IPS-NIHi7 (cell line): Measurements from ENCODE around the gene SLC25A11.
"Not testable (repeated sequence)": the region's sequence is repeated elsewhere in the genome, so short reads cannot be mapped to it uniquely, and the experiment has no call there.

Experiments
- DNase-seq: peaks from one replicate; pipeline ENCODE4 v3.0.0; 2012; ENCODE audit warnings: mixed read lengths; ENCODE audit errors: extremely low spot score

Gene SLC25A11

DNA sequence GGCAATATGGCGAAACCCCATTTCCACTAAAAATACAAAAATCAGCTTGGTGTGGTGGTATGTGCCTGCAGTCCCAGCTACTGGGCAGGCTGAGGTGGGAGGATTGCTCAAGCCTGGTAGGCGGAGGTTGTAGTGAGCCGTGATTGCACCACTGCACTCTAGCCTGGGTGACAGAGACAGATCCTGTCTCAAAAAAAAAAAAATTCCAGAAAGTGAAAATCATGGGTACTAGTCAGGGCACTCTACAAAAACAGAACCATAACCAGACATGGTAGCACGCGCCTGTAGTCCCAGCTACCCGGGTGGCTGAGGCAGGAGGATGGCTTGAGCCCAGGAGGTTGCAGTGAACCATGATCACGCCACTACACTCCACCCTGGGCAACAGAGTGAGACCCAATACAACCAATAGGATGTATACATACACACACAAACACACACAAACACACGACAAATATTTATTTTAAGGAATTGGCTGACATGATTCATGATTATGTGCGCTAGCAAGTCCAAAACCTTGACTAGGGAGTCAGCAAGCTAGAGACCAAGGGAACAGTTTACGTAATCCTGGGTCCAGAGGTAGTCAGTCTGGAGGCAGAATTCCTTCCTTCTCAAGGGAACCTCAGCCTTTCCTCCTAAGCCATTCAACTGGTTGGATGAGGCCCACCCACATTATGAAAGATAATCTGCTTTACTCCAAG, 19.3 kb downstream of the SLC25A11 start:
- no peak for DNase-seq

DNA sequence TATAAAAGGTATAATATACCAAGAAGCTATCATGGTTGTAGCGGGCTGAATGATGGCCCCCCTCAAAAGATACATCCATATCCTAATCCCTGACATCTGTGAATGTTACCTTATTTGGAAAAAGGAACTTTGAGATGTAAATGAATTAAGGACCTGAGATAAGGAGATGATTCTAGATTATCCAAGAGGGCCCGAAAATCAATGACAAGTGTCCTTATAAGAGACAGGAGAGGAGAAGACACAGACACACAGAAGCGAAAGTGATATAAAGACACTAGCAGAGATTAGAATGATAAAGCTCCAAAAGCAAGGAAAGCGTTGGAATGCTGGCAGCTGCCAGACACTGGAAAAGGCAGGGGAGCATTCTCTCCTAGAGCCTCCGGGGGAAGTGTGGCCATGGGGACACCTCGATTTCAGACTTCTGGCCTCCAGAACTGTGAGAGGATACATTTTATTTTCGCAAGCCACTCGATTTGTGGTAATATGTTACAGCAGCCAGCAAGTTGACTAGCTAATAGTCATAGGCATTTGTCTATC, 20.3 kb downstream of the SLC25A11 start:
- no peak for DNase-seq

DNA sequence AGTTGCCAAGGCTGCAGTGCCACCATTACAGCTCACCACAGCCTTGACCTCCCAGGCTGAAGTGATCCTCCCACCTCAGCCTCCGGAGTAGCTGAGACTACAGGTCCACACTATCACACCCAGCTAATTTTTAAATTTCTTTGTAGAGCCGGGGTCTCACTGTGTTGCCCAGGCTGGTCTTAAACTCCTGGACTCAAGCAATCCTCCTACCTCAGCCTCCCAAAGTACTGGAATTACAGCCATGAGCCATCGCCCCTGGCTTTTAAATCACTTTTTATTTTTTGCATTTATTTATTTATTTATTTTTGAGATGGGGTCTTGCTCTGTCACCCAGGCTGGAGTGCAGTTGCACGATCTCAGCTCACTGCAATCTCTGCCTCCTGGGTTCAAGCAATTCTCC, 25.3 kb downstream of the SLC25A11 start:
- DNase-seq, result not testable (repeated sequence)

DNA sequence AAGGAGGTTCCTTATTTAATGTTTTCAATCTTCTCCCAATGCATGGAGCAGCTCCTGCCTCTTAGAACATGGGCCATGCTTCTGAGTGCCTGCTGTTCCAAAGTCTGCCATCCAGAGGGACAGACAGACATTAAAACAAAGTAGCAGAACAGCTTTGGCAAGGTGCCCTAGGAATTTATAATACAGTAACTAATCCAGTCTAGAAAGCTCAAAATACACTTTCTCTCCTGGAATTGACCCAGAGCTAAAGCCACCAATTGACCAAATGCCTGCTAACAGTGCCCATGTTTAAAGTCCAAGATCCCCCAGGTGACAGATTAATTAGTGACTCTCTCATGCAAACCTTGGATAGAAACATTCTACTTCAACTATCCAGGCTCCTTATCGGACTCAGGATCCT, 25.9 kb downstream of the SLC25A11 start:
- no peak for DNase-seq

DNA sequence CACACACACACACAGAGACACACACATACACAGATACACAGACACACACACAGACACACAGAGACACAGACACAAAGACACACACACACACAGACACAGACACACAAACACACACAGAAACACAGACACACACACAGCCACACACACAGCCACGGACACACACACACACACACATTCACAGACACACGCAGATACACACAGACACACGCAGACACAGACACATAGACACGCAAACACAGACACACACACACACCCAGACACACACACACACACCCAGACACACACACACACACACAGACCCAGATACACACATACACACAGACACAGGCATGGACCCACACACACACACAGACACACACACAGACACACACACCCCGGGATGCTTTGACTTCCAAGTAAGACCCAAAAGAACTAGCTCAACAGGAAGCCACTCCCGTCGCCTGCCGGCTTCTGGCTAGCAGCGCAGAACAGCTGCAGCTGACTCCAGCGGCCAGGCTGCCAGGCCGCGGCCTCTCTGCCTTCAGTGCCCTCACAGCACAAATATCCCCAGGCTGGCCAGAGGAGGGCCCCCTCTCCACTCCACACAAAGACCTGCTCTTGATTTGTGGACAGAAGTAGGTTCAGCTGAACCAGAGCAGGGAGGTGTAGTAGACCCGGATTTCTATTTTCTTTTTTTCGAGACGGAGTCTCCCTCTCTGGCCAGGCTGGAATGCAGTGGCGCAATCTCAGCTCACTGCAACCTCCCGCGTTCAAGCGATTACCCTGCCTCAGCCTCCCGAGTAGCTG, 30.9 kb downstream of the SLC25A11 start:
- peak; percentile 92 for DNase-seq

DNA sequence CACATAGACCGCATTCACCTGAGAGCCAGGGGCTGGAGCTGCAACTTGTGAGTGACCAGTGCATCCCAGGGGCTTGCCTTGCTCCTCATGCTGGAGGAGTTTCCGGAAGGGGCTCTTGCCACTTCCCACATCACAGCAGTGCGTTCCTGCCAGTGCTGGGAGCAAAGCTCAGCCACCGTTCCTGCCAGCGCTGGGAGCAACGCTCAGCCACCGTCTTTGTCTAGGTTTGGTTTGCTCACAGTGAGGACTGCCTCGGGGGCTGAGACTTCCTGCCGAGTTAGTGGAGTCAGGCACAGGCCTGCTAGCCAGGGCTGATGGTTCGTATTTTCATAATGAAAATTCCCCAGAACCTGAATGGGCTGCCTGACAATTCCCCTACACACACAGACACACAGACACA, 31.5 kb downstream of the SLC25A11 start:
- peak; percentile 25 for DNase-seq

DNA sequence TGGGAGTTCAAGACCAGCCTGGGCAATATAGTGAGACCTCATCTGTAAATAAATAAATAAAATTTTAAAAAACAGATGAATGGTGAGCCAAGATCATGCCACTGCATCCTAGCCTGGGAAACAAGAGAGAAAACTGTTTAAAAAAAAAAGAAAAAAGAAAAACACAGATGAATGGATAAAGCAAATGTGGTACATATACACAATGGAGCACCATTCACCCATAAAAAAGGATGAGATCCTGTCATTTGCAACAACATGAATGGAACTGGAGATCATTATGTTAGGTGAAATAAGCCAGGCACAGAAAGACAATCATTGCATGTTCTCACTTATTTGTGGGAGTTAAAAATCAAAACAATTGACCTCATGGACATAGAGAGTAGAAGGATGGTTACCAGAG, 33.2 kb downstream of the SLC25A11 start:
- DNase-seq, result not testable (repeated sequence)

DNA sequence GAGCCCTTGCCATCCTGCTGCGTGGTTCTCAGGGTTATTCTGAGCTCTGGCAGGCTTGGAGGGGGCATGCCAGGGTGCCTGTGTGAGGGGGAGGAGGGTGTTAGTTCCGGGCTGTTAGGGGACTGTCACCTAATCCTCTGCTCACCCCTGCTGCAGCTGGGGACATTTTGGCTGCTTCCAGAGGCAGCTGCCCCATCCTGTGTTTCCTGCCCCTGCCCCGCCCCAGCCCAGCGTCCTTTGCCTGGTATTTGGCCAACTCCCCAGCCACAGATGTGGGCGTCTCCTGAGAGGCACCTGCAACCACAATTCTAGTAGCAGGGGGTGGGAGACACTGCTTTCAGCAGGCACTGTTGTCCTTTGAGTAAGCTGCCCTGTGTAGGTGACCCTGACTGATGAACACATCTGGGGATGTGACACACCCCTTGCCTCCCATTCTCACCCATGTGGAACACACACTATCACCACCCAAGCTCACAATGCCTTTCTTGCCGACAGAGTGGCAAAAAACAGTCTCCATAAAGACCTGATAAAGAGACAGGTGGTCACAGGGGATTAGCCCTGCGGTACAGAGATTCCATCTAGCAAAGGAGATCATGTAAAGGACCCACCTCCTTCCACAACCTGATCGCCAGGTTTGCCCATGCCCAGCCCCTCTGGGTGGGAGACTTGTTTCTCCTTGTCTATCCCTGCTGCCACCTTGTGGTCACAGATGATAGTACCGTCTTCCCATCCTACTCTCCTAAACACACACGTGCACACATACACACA, 36.6 kb downstream of the SLC25A11 start, which contains the start of gene CHRNE:
TSS of gene CHRNE (minus strand) at position 48 of the 768 bp plus-strand sequence. CDS start at position 13, 35 bp downstream.
- DNase-seq, result peak; percentile 61

DNA sequence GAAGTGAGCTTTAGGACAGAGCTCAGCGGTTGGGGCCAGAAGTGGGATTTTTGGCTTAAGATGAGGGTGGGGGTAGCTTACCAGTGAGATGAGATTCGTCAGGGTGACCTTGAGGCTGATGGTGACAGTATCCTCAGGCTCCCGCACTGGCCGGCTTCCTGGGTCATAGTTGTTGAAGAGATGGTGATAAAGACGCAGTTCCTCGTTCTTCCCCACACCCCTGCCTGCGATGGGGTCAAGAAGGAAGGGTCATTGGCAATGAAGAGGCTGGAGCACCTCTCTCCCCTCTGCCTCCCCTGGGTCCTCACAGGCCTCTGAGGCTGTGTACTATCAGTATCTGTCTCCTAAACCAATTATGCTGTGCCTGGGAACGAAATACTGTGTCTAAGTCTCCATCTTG, 37.3 kb downstream of the SLC25A11 start:
- no peak for DNase-seq

DNA sequence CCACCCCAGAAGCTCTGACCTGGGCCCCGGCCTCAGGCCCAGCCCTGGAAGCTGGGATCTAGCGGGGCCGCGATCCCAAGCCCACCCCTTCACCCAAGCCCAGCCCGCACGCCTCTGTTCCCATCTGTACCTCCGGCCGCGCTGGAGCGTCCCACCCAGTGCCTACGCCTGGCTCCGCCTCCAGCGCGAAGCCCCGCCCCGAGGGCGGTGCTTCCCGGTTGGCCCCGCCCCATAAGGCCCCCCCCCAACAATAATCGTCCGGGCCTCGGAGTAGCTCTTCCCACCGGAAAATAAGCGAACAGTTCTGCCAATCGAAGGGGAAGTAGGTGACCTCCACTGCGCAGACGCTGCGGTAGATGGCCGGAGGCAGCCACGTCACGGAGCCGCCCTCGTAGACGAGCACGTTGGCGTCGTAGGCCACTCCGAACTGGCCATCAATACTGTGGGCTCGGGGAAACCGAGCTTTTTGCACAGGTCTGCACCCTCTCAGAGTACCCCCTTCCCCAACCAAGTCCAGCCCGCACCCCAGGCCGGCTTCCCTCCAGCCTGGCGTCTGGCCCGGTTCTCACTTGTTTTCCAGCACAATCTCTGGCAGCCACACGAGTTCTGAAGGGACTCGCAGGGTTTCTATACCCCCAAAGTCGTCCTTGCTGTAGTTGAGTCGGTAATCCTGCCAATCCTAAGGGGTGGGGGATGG, 38.0 kb downstream of the SLC25A11 start:
- DNase-seq, result no peak

DNA sequence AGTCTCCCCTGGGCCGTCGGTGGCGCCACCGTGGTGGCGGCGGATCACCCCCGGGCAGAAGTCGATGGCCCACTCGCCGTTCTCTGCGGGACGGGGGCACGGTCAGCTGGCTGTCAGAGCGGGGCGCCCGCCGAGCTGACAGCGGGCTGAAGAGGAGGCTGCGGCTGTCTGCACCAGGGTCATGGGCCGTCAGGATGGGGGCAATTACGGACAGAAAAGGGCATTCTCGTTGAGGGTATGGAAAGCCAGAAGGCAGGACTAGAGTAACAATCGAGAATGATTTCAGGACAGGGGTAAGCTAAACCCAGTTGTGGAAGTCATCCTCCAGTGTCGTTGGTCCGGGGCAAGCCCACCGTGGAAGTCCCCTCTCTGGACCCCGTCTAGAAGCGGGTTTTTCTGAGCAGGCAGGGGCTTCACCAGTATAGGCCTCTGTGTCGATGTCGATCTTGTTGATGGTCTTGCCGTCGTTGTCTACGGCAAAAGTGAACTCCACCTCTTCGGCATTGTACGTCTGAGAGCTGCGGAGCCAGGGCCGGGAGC, 38.7 kb downstream of the SLC25A11 start:
- no peak for DNase-seq

DNA sequence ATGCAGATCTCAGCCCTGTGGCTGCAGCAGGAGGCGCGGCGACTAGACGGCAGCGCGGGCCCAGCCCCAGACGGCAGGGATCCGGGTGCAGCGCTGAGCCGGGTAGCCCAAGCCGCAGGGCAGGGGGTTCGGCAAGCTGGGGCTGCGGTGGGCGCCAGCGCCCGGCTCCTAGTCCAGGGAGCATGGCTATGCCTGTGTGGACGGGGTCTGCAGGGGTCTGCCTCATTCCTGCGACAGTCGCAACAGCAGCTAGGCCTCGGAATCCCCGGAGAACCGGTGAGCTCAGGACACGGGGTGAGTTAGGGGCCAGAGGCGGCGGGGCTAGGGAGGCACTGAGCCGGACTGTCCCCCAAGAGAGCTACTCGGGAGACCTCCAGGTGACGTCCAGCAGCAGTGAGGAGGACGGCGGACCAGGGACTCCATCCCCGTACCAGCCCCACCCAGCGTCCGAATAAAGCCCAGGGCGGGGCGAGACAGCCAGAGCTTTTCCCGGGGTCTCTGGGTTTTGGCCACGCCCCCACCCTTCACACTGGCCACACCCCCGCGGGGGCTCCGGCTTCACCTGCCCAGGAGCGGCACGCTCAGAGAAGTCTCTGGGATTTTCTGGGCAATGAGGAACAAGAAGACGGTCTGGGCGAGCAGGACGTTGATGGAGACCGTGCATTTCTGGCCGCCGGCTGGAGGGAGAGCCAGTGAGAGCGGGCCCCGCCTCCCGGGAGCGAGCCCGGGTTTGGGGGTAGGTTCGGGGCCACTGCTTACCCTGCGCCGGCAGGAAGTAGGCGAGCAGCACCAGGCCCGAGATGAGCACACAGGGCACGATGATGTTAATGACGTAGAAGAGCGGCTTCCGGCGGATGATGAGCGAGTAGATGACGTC, 39.4 kb downstream of the SLC25A11 start:
- peak; percentile 71 for DNase-seq

DNA sequence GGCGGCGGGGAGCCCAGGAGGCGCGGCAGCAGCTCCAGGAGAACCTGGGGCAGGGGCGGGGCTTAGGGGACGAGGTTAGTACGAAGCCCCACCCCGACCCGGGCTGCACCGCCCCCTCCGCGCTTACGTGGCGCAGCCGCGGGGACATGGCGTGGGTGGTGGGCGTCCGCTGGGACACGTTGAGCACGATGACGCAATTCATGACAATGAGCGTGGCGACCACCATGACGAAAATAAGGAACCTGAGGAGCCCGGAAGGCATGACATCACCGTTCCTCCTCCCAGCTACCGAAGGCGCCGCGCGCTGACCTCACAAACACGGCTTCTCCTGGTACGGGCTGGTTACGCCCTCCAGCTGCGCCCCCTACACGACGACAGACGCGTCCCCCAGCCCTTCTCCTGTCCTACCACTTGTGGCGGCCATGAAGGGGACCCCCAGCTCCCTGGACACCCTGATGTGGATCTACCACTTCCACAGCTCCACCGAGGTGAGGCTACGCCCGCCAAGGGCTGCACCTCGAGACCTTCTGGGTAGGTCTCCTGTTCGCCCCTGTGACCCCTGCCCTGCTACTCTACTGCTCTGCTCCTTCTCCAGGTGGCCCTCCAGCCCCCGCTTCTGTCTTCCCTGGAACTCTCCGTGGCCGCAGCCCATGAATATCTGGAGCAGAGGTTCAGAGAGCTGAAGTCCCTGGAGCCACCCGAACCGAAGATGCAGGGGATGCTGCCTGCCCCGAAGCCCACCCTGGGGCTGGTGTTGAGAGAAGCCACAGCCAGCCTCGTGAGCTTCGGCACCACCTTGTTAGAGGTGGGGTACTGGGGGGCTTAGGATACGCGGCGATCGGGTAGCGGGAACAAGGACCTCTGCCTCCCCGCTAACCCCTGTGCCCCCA, 40.3 kb downstream of the SLC25A11 start, which contains the start of gene C17orf107:
TSS of gene C17orf107 (plus strand) at position 196 of the 890 bp plus-strand sequence. CDS start at position 423, 227 bp downstream.
- DNase-seq, result peak; percentile 89

DNA sequence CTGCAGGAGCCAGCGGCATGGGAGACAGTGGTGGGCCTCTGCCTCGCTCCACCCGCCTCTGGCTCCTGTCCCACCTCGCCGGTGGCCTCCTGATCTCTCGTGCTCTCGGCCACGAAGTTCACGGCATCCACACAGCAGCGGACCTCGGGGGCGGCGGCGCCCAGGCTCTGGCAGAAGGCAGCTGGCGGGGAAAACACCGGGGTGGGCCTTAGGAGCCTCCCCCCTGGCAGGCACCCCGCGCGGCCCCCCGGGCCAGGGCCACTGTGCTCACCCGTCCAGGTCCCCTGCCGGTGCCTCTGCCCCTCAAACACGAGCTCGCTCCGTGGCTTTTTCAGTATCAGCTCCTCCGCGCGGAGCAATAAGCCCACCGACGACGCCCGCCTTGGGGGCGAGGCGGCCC, 40.9 kb downstream of the SLC25A11 start:
- no peak for DNase-seq

DNA sequence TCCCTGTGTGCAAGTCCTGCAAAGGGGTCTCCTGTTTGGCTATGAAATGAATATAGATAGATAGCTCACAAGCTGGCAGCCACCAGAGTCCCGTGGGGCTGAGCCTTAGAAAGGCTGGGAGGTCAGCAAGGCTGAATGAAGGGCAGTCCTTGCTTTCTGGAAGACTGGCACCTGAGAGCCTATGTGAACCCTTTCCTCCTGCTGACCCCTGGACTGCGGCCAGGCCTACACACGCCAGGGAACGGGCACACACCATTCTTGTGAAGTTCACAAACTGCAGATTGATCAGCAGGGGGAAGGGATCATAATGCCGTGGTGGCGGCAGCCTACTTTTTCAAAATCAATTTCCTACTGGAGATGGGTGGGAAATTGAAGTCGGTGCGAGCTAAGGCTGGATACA, 41.5 kb downstream of the SLC25A11 start:
- no peak for DNase-seq

DNA sequence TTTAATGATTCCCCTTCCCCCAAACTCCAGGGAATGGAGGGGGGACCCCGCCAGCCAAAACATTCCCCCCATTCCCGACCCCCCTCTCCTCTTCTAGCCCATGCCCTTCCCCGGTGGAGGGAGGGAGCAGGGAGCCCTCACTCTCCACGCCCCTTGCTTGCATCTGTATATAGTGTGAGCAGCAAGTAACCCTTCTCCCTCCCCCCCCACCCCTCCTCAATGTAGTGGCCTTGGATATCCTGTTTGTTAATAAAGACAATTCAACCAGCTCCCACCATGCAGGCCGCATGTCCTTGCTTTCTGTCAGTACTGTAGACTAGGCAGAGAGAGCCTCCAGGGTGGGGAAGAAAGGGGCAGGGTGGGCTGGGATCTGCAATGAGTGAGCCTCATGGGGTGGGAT, 42.1 kb downstream of the SLC25A11 start:
- DNase-seq, result no peak

DNA sequence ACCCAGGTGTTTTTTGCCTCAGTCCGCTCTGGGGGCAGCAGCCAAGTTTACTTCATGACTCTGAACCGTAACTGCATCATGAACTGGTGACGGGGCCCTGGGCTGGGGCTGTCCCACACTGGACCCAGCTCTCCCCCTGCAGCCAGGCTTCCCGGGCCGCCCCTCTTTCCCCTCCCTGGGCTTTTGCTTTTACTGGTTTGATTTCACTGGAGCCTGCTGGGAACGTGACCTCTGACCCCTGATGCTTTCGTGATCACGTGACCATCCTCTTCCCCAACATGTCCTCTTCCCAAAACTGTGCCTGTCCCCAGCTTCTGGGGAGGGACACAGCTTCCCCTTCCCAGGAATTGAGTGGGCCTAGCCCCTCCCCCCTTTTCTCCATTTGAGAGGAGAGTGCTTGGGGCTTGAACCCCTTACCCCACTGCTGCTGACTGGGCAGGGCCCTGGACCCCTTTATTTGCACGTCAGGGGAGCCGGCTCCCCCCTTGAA, 42.6 kb downstream of the SLC25A11 start:
- no peak for DNase-seq

DNA sequence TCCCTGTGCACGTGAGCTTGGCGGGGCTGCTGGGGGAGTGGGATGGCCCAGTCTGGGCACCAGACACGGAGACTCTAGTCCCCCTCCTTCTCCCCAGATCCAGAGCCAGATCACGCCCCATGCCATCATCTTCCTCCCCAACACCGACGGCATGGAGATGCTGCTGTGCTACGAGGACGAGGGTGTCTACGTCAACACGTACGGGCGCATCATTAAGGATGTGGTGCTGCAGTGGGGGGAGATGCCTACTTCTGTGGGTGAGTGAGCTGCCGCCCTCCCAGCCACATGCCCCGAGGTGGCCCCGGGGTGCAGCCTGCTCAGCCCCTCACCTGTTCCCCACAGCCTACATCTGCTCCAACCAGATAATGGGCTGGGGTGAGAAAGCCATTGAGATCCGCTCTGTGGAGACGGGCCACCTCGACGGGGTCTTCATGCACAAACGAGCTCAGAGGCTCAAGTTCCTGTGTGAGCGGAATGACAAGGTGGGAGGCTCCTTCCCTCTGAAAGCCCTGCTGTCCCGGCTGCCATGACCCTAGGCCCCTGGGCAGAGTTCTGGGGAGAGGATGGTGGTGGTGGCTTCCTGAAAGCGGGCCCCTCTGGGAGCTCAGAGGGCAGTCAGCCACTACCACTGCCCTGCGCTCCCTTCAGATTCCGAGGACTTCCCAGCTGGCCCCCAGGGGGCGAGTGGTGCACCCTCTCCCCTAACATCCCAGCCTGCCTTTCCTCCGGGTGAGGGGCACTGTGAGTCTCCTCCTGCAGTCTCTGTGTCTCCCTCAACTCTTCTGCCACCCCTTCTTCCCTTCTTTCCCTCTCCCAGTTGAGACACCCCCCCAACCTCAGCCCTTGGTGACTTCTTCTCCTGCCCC, 43.3 kb downstream of the SLC25A11 start:
- DNase-seq, result no peak
